Peyer's patch (tissue), 4 donors: ENCODE data around the gene ITPR1.

Experiments
- POLR2A ChIP-seq, 2 donors: fragments of 450-650 bp; IDR thresholded peaks; one replicate each; pipeline ENCODE4 v1.5.1; 2017; ENCODE audit warnings: antibody characterized with exemption in 2 of 2, mild to moderate bottlenecking in 2 of 2, moderate library complexity in 2 of 2
- TF ChIP-seq, protein P1 (sequence below), 6 experiments: fragments of 450-650 bp in 4 of 6; fragments of 200-600 bp in 2 of 6; sonication (generic) in 1 of 6; IDR thresholded peaks; one replicate each; pipeline ENCODE4 v1.5.1; 2017 to 2019; ENCODE audit warnings: antibody characterized with exemption in 6 of 6, mild to moderate bottlenecking in 3 of 6, moderate library complexity in 1 of 6

- TF ChIP-seq, protein P1, sequence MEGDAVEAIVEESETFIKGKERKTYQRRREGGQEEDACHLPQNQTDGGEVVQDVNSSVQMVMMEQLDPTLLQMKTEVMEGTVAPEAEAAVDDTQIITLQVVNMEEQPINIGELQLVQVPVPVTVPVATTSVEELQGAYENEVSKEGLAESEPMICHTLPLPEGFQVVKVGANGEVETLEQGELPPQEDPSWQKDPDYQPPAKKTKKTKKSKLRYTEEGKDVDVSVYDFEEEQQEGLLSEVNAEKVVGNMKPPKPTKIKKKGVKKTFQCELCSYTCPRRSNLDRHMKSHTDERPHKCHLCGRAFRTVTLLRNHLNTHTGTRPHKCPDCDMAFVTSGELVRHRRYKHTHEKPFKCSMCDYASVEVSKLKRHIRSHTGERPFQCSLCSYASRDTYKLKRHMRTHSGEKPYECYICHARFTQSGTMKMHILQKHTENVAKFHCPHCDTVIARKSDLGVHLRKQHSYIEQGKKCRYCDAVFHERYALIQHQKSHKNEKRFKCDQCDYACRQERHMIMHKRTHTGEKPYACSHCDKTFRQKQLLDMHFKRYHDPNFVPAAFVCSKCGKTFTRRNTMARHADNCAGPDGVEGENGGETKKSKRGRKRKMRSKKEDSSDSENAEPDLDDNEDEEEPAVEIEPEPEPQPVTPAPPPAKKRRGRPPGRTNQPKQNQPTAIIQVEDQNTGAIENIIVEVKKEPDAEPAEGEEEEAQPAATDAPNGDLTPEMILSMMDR (IDR thresholded peaks at IDR 0.05): no peak
- TF ChIP-seq POLR2A (IDR thresholded peaks at IDR 0.05): no peak
Observed at GRCh38 chr3:4647411-4647810, 154.3 kb downstream of the ITPR1 start.
